Heart left ventricle (tissue), 13 donors: ENCODE data around the gene SLC39A12.

Source experiments
- CTCF ChIP-seq, 12 donors: fragments of 200-600 bp; sonication (generic) in 4 of 12; IDR thresholded peaks; one replicate each; pipeline versions ENCODE4 v1.5.0 to v1.8.0; 2018 to 2022; ENCODE audit warnings: antibody characterized with exemption in 12 of 12, mild to moderate bottlenecking in 5 of 12
- POLR2A ChIP-seq, 2 donors: fragments of 450-650 bp; IDR thresholded peaks; one replicate each; pipeline ENCODE4 v1.6.1; 2017; ENCODE audit warnings: antibody characterized with exemption in 2 of 2, mild to moderate bottlenecking in 2 of 2, moderate library complexity in 2 of 2
- donor health status: ischemic (EF 13 %, LVEDD 7.1; RV severe dilation, severe dysfunction).
- donor health status: DM: no; HTN: yes; CAD: no.
- donor health status: DM: no; HTN: no; CAD: no.
- donor health status: ischemic (EF 25% LVEDD 6.9; RV normal size, moderate dysfunction).
- donor health status: ischemic (EF 25% LVEDD 5.7; RV mildly dilated, moderate dysfunction).
- donor health status: ischemic (EF 35%, LVEDD 5.7; RV mildly dilated, moderate dysfunction).
- donor health status: nonischemic (EF 11% LVEDD 7.7; RV severe dilation, severe dysfunction).
- donor health status: DM: yes; HTN: yes; CAD: no.
- donor health status: PGD.
- donor health status: ischemic (EF 29% LVEDD 5.4; RV normal size, mild dysfunction).
- donor health status: nonischemic (EF 23%, LVEDD 6.1; RV moderate dilation, normal function).

GRCh38 chr10:17954861-17955260, 3.1 kb downstream of the SLC39A12 start:
- no peak for TF ChIP-seq CTCF (IDR thresholded peaks at IDR 0.05)
- no peak for TF ChIP-seq POLR2A (IDR thresholded peaks at IDR 0.05)
